PC-9 (cell line): ENCODE measurements around the gene DNMBP. TPM values are rescaled to one million over a fixed set of nuclear protein-coding genes. Genes with fewer than 3 reads are reported as not detected.

Experiments used
- BruUV-seq: library from RNA; stranded (reverse); fragments of 400-500 nt; replicated peaks from 2 replicates; lab custom pipeline; 2021; lab: Mats Ljungman, UMichigan
- CTCF ChIA-PET: fragments of 300-600 bp; sonication (Branson Sonifier 250); formaldehyde crosslinking; loops from one replicate; lab custom pipeline; 2022; ENCODE audit warnings: antibody characterized with exemption; lab: Charles Lee
- POLR2A ChIA-PET: fragments of 300-600 bp; sonication (Branson Sonifier 250); formaldehyde crosslinking; loops from one replicate; lab custom pipeline; 2022; ENCODE audit warnings: antibody characterized with exemption; ENCODE audit not compliant: unreplicated experiment; lab: Charles Lee
- DNase-seq, 2 experiments: peaks; one replicate each; pipeline versions ENCODE4 v3.0.0 to v3.0.0-alpha.2; 2015 to 2022; ENCODE audit warnings: mixed read lengths in 1 of 2
- H2AFZ ChIP-seq: fragments of 200-600 bp; sonication (generic); 2 replicates; pipeline ENCODE4 v1.8.1; 2017; ENCODE audit warnings: antibody characterized with exemption
- H3F3A ChIP-seq: fragments of 200-600 bp; sonication (generic); 2 replicates; pipeline ENCODE4 v1.8.1; 2017; ENCODE audit warnings: antibody characterized with exemption, mild to moderate bottlenecking, low read depth; ENCODE audit not compliant: insufficient read depth
- H3K27ac ChIP-seq: fragments of 200-600 bp; sonication (generic); 2 replicates; pipeline ENCODE4 v1.6.1; 2016; ENCODE audit warnings: mixed run types
- H3K27me3 ChIP-seq: fragments of 200-600 bp; sonication (generic); 2 replicates; pipeline ENCODE4 v1.6.1; 2016; ENCODE audit warnings: low read depth, mixed run types; ENCODE audit not compliant: insufficient read depth
- H3K36me3 ChIP-seq: fragments of 200-600 bp; sonication (generic); 2 replicates; pipeline ENCODE4 v1.6.1; 2016; ENCODE audit warnings: low read depth, mixed run types
- H3K4me1 ChIP-seq: fragments of 200-600 bp; sonication (generic); replicated peaks from 2 replicates; pipeline ENCODE4 v1.6.1; 2016; ENCODE audit warnings: mixed run types; ENCODE audit not compliant: insufficient read depth
- H3K4me2 ChIP-seq: fragments of 200-600 bp; sonication (generic); 2 replicates; pipeline ENCODE4 v1.6.1; 2017; ENCODE audit warnings: mixed run types
- H3K4me3 ChIP-seq: fragments of 200-600 bp; sonication (generic); 2 replicates; pipeline ENCODE4 v1.6.1; 2016; ENCODE audit warnings: mixed run types
- H3K79me2 ChIP-seq: fragments of 200-600 bp; sonication (generic); 2 replicates; pipeline ENCODE4 v1.6.1; 2017; ENCODE audit warnings: low read depth, mixed run types
- H3K9me2 ChIP-seq: fragments of 200-600 bp; sonication (generic); 2 replicates; pipeline ENCODE4 v1.8.1; 2017; ENCODE audit warnings: mild to moderate bottlenecking; ENCODE audit not compliant: insufficient read depth
- H3K9me3 ChIP-seq: fragments of 200-600 bp; sonication (generic); 2 replicates; pipeline ENCODE4 v1.8.1; 2016; ENCODE audit warnings: low read depth; ENCODE audit not compliant: insufficient read depth
- H4K20me1 ChIP-seq: fragments of 200-600 bp; sonication (generic); 2 replicates; pipeline ENCODE4 v1.8.1; 2017; ENCODE audit not compliant: insufficient read depth
- EZH2 ChIP-seq: fragments of 200-600 bp; sonication (generic); IDR thresholded peaks from 2 replicates; pipeline ENCODE4 v1.8.0; 2017; ENCODE audit warnings: antibody characterized with exemption, low read depth
- intact Hi-C: fragments of 100-400 bp; cut with micrococcal nuclease; formaldehyde crosslinking; loops from one replicate; pipeline ENCODE4 v1.10.0; 2022; ENCODE audit not compliant: unreplicated experiment
- total RNA-seq: library from RNA; stranded (reverse); gene quantifications from 2 replicates; pipeline ENCODE4 v1.2.3, GENCODE V29; 2021
- TF ChIP-seq, protein P1 (sequence below): fragments of 200-600 bp; sonication (generic); conservative IDR thresholded peaks from 2 replicates; pipeline ENCODE4 v1.6.1; 2017; ENCODE audit warnings: mixed run types, antibody characterized with exemption, mild to moderate bottlenecking, moderate library complexity

The DNMBP gene
- total RNA-seq, 1 experiment from 2014 or later: 14.9 TPM

DNA sequence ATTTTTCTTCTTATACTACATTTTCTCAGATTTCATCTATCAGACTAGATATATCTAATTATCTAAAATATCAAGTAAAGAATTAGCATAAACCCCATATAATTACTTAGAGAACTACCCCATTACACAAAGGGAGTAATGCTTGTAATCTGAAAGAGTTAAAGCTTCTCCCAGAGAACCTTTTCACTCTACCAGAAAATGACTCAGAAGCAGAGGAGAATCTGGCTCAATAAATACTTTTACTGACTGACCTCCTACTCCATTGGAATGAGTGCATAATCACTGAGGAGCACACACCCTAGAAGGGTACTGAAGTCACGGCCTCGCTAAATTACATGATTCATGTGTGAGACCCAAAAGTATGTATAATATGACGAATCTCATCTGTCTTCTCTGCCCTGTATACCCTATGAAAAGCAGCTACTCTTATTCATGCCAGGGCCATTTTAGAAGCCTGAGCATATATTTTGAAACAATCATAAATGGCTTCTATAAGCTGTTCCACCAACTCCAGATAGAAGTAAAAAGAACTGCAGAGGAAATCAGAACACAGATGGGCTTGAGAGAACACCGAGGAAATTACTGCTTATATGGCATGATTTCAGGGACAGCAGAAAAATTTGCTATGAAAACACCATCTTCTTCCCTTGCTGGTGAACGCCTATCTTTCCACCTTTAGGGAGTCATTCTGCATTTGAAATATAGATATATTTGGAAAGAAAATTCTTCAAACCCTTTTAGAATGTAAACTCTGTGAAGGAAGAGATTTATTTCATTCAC is 32.7 kb downstream of the DNMBP start:
- Histone ChIP-seq H3K27me3 (no peaks in the 10 kb centered on the region), H3K4me3 (peak overlapping the region; percentile 44), H3K9me2 (no peaks in the 10 kb centered on the region), H3K27ac (peak overlapping the region; percentile 89), H3F3A (peaks cover 22% of the 10 kb centered on the region; the same call in 1 of the 2 replicates), H3K79me2 (peaks cover 70% of the 10 kb centered on the region), H3K9me3 (no peaks in the 10 kb centered on the region), H3K36me3 (no peaks in the 10 kb centered on the region), H3K4me2 (peak overlapping the region; percentile 73), H2AFZ (no peak overlapping the region), H4K20me1 (no peaks in the 10 kb centered on the region), H3K4me1 (peaks cover 26% of the 10 kb centered on the region)
- intact Hi-C loops: loop anchor here (2.0 to 10.0 kb wide), 3 partner anchors 30 to 68 kb away; no protein-coding TSS in a partner anchor
- CTCF ChIA-PET: interaction anchor here (1.0 to 1.4 kb wide), 3 partner anchors 11 to 69 kb away, joined by 3 to 4 read pairs (median 3); no protein-coding TSS in a partner anchor
- peak; percentile 29 to 94 for DNase-seq
- TSS peak; percentile 45 for BruUV-seq
- POLR2A ChIA-PET: interaction anchor here (0.6 kb wide), 2 partner anchors 20 to 29 kb away, joined by 3 to 4 read pairs; no protein-coding TSS in a partner anchor
- TF ChIP-seq, protein P1, sequence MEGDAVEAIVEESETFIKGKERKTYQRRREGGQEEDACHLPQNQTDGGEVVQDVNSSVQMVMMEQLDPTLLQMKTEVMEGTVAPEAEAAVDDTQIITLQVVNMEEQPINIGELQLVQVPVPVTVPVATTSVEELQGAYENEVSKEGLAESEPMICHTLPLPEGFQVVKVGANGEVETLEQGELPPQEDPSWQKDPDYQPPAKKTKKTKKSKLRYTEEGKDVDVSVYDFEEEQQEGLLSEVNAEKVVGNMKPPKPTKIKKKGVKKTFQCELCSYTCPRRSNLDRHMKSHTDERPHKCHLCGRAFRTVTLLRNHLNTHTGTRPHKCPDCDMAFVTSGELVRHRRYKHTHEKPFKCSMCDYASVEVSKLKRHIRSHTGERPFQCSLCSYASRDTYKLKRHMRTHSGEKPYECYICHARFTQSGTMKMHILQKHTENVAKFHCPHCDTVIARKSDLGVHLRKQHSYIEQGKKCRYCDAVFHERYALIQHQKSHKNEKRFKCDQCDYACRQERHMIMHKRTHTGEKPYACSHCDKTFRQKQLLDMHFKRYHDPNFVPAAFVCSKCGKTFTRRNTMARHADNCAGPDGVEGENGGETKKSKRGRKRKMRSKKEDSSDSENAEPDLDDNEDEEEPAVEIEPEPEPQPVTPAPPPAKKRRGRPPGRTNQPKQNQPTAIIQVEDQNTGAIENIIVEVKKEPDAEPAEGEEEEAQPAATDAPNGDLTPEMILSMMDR: no peak
- no peak for TF ChIP-seq EZH2

GRCh38 chr10:99975942-99976809 is 33.6 kb downstream of the DNMBP start:
- no peaks in the 10 kb centered on the region for H3K9me3 ChIP-seq
- H3K36me3 ChIP-seq: no peaks in the 10 kb centered on the region
- no peaks in the 10 kb centered on the region for H3K9me2 ChIP-seq
- H3F3A ChIP-seq: peaks cover 22% of the 10 kb centered on the region; the same call in 1 of the 2 replicates
- no peaks in the 10 kb centered on the region for H3K27me3 ChIP-seq
- TSS peak; percentile 61 for BruUV-seq
- H3K27ac ChIP-seq: peak overlapping the region; percentile 89
- no peak for DNase-seq
- ChIA-PET CTCF (interaction anchor here (1.3 to 1.4 kb wide), 2 partner anchors 10 to 70 kb away, joined by 3 to 4 read pairs; no protein-coding TSS in a partner anchor), POLR2A (interaction anchor here (0.5 to 0.6 kb wide), 2 partner anchors 30 to 354 kb away, joined by 4 read pairs; no protein-coding TSS in a partner anchor)
- no peaks in the 10 kb centered on the region for H4K20me1 ChIP-seq
- peaks cover 26% of the 10 kb centered on the region for H3K4me1 ChIP-seq
- no peak for TF ChIP-seq EZH2
- TF ChIP-seq, protein P1: no peak
- no peak overlapping the region for H2AFZ ChIP-seq
- H3K4me3 ChIP-seq: peak overlapping the region; percentile 34; the same call in 1 of the 2 replicates
- peaks cover 61% of the 10 kb centered on the region for H3K79me2 ChIP-seq
- H3K4me2 ChIP-seq: peak overlapping the region; percentile 73
- intact Hi-C loops: loop anchor here (2.0 to 10.0 kb wide), 3 partner anchors 31 to 69 kb away; no protein-coding TSS in a partner anchor
